ENCODE data around the gene RGS12. TPM values are rescaled to one million over a fixed set of nuclear protein-coding genes. Genes with fewer than 3 reads are reported as not detected.

RGS12 gene
- total and polyA plus RNA-seq, 2 of the 13 experiments (the other 11 are each of a cell fraction or from before 2014, with no cell fraction given): 21.0 to 27.7 TPM

DNA sequence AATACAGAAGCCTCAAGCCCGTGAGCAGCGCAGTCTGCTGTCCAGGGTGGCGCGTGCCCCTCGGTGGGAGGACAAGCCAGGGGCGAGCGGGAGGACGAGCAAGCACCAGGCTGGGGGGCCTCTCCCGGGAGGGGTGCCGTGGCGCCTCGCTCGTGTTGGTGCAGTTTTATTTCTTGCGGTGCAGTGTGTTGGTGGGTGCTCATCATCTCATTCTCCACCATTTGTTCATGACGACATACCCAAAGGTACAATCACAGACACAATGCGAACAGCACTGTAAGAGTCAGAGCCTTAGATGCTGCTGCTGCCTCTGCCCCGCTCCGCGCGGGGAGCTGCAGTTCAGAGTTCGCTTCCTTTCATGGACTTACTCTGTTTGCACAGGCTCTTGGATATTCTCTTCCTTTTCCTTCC, 30.3 kb downstream of the RGS12 start (continued):
- TF ChIP-seq ZNF414 (CRISPR knock-in tag; IDR thresholded peaks at IDR 0.05) (no peak), ZNF614 (CRISPR knock-in tag; IDR thresholded peaks at IDR 0.05; ENCODE audit: borderline replicate concordance) (0 out of 2 replicates have a peak, but pooled peaks have one; percentile 29), ZNF747 (CRISPR knock-in tag; IDR thresholded peaks at IDR 0.05; ENCODE audit: borderline replicate concordance) (no peak), KMT2A (CRISPR knock-in tag; IDR thresholded peaks at IDR 0.05) (peak; percentile 38; the same call in 1 of the 2 replicates), ZNF34 (CRISPR knock-in tag; IDR thresholded peaks at IDR 0.05; ENCODE audit: borderline replicate concordance) (no peak), CHCHD3 (CRISPR knock-in tag; IDR thresholded peaks at IDR 0.05) (no peak), CREB1 (IDR thresholded peaks at IDR 0.05) (peak; percentile 64), CREB1 (CRISPR knock-in tag; IDR thresholded peaks at IDR 0.05) (no peak), ZSCAN31 (CRISPR knock-in tag; IDR thresholded peaks at IDR 0.05; ENCODE audit: low read depth) (no peak), CENPT (CRISPR knock-in tag; IDR thresholded peaks at IDR 0.05; ENCODE audit: low read depth) (no peak), HOXA3 (CRISPR knock-in tag; IDR thresholded peaks at IDR 0.05) (peak; percentile 56; the same call in 1 of the 2 replicates), SAP130 (CRISPR knock-in tag; IDR thresholded peaks at IDR 0.05; ENCODE audit: low read depth) (peak; percentile 40; the same call in 1 of the 2 replicates), NFRKB (IDR thresholded peaks at IDR 0.05) (no peak), ZNF710 (CRISPR knock-in tag; IDR thresholded peaks at IDR 0.05; ENCODE audit: borderline replicate concordance) (no peak), MLX (CRISPR knock-in tag; IDR thresholded peaks at IDR 0.05) (no peak)

All from HepG2 (cell line).